Measurements from ENCODE around the gene AP1M1.

AP1M1 gene

DNA sequence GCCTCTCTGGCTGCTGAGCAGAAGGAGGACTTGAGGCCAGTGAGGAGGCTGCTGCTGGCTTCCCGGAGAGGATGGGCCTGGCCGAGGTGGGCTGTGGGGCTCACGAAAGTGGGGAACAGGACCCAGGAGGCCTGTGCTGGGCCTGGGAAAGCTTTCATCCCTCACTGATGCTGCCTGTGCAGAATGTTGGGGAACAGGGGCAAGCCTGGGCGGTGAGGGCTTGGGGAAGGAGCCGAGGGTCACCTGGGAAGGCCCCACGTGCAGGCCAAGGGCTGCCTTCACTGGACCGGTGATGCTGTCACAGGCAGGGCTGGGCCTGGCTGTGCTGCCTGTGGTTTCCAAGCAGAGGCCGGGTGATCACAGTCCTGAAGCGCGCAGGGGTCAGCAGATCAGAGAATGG lies 9.4 kb downstream of the AP1M1 start:
- H3K4me3 ChIP-seq (ENCODE audit: low read depth, low read length) = no peak overlapping the region

DNA sequence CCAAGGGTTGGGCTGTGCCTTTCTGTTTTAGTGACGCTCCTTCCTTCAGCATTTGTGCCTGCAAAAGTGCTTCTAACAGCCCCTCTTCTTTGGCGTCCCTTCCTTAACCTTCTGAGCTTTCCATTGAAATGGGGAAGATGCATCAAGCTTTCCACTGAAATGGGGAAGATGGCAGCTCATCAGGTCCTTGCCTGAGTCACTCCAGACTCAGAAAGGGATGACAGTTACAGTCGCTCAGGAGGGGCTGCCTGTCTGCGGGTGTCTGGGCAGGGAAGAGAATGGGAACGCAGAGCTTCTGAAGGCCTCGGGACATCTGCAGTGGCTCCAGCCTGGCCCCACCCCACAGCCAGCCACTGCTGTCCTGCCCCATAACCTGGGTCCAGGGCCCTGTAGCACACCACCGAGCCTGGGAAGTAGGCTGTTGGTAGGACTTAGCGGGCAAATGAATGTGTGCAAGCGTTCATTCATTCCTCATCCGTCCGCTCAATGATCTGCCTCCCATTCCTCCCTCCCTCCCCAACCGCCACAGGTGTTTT lies 9.8 kb downstream of the AP1M1 start:
- no peak overlapping the region for H3K4me3 ChIP-seq (ENCODE audit: low read depth, low read length)

DNA sequence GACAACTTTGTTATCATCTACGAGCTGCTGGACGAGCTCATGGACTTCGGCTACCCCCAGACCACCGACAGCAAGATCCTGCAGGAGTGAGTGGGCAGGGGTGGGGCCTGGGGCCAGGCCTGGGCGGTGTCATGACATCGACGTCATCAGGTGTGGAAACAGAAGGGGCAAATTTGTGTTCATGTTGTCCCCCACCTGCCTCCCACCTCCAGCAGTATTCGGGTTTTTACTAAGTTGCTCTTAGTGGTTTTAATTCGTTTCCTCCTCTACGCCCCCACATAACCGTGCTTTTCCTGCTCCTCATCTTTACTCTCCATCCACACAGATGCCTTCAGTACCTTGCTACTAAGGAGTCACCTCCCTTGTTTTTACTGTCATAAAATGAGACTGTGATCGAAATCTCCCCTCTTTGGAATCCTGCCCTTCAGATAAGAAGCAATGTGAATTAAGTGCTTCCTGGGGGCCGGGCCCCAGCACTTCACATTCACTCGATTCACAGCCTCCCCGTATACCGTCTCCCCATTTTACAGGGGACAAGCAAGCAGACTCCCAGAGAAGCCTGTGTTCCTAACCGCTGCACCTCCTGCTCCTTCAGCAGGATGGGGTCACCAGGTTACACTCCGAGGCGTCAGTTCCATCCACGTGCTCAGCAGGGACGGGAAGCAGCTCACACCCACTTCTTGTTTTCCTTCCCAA lies 10.5 kb downstream of the AP1M1 start:
- H3K4me3 ChIP-seq (ENCODE audit: low read depth, low read length) = no peak overlapping the region

GRCh38 chr19:16208847-16209665 lies 11.3 kb downstream of the AP1M1 start:
- no peak overlapping the region for H3K4me3 ChIP-seq (ENCODE audit: low read depth, low read length)

- H3K4me3 ChIP-seq (ENCODE audit: low read depth, low read length) = no peak overlapping the region
Observed at GRCh38 chr19:16210168-16210567, 12.5 kb downstream of the AP1M1 start.

GRCh38 chr19:16213076-16213475 lies 15.4 kb downstream of the AP1M1 start:
- H3K4me3 ChIP-seq (ENCODE audit: low read depth, low read length) = no peak overlapping the region

GRCh38 chr19:16216744-16217670 lies 19.3 kb downstream of the AP1M1 start:
- H3K4me3 ChIP-seq (ENCODE audit: low read depth, low read length) = no peak overlapping the region

DNA sequence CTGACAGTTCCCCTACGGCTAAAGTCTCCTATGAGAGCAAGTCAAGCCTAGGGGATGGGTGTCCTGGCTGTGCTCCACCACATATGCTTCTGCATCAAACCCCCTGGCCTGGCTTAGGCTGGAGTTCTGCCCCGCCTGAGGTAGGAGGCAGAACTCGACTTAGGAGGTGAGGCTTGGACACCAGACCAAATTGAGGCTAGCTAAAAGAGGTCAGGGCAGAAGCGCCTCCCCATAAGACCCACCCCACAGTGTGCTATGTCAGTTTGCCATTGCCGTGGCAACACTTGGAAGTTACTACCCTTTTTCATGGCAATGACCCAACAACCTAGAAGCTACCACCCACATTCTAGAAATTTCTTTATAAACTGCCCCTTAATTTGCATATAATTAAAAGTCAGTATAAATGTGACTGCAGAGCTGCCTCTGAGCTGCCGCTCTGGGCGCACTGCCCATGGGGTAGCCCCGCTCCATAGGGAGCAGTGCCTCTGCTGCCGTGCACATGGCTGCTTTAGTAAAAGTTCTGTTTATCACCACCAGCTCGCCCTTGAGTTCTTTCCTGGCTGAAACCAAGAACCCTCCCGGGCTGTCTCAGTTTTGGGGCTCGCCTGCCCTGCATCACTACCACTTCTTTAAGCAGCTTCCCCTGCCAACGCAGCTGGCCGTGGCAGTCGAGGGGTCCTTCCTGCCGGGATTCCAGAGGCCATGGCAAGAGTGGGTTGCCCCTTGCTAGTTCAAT lies 20.2 kb downstream of the AP1M1 start:
- no peak overlapping the region for H3K4me3 ChIP-seq (ENCODE audit: low read depth, low read length)

- H3K4me3 ChIP-seq (ENCODE audit: low read depth, low read length) = no peak overlapping the region
Observed at GRCh38 chr19:16218851-16219250, 21.1 kb downstream of the AP1M1 start.

DNA sequence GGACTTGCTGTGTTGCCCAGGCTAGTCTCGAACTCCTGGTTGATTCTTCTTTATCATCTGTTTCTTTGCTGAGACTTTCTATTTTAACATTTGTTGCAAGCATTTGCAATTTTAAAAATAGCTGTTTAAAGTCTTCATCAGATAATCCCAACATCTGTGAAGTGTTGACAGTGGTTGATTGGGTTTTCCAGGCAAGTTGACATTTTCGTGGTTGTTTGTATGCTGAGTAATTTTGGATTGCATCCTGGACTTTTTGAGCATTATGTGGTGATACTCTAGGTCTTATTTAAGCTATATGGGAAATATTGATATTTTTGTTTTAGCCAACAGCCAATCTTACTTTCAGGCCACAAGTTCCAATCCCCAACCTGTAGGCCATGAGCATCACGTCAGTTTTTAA lies 25.1 kb downstream of the AP1M1 start:
- H3K4me3 ChIP-seq (ENCODE audit: low read depth, low read length) = no peak overlapping the region

- H3K4me3 ChIP-seq (ENCODE audit: low read depth, low read length) = no peak overlapping the region
Observed at GRCh38 chr19:16223746-16224145, 26.0 kb downstream of the AP1M1 start.

DNA sequence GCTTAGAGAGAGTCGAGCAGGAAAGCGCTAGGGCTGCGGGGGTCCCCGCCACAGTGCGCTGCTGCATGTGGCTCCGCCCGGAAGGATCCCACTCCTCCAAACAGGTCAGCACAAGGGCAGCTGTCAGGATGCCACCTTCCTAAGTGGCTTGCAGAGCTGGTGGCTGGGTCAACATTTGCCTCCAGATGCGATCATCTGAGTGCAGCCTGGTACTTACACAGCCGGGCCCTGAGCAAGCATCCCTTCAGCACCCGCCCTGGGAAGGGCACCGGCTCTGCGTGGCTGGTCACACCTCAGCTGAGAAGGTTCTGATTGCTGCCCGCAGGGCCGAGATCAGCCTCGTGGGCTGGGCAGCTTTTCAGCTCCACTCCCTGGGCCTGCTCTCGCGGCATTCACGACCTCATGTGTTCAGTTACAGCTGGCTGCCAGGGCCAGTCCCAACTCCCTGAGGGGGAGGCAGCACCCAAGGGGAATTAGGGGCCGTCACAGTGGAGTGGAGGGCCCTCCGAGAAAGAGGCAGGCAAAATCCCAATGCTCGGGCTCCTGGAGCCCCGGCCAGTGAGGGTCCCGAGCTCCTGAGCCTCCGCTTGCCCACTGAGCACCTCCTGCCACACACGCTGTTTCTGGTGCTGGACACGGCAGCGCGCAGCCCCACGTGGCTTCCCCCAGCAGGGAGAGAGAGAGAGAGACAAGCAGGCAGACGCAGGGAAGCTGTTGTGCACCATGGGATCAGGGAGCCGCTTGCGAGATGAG lies 26.8 kb downstream of the AP1M1 start:
- H3K4me3 ChIP-seq (ENCODE audit: low read depth, low read length) = no peak overlapping the region

DNA sequence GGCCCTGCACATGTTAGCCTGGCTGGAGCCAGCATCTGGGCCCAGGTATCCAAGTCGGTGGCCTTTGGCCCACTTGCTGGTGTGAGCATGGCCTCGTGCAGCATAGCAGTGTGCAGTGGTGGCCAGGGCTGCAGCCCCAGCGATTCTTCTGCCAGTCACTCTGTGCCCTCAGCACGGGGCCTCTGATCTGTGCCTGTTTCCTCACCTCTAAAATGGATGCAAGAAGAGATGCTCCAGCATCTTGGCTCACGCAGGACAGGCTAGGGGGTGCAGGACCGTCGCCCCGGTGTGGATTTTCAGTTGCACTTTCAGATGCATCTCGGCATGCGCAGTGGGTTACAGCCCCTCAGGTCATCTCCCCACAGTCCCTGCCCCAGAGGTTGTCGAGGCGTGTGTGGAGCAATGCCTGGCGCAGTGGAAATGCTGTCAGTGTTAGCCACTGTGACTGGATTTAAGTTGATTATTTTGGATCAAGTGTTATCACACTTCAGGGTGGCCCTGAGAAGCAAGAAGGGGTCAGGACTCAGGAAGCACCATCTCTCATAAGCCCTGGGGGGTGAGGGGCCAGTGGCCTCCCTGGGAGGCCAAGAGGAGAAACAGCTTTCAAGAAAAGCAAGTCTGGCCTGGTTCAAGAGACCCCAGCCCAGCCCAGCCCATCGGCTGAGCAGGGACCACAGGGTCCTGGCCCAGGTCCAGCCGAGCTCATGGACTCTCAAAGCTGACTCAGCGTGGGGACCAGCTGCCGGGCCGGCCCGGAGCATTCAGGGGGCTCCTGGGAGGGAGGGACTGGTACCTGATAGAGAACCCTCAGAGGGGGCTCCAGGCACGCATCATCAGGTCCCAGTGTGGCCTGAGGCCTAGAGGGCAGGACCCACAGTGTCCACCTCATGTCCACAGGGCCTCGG lies 27.8 kb downstream of the AP1M1 start:
- H3K4me3 ChIP-seq (ENCODE audit: low read depth, low read length) = no peak overlapping the region

- H3K4me3 ChIP-seq (ENCODE audit: low read depth, low read length) = no peak overlapping the region
Observed at GRCh38 chr19:16226184-16226591, 28.5 kb downstream of the AP1M1 start.

GRCh38 chr19:16226878-16227836 lies 29.4 kb downstream of the AP1M1 start:
- no peak overlapping the region for H3K4me3 ChIP-seq (ENCODE audit: low read depth, low read length)

GRCh38 chr19:16227837-16228636 lies 30.3 kb downstream of the AP1M1 start:
- no peak overlapping the region for H3K4me3 ChIP-seq (ENCODE audit: low read depth, low read length)

Data from iPS-11a (cell line).